SK-N-SH (cell line): ENCODE measurements around the gene PRSS56. TPM values are rescaled to one million over a fixed set of nuclear protein-coding genes. Genes with fewer than 3 reads are reported as not detected.

Experiments used
- CTCF ChIA-PET: fragments of 300-600, 350-600 bp; formaldehyde crosslinking; extraction: SDS; loops from one replicate; lab custom pipeline; 2021; lab: Yijun Ruan, JAX
- POLR2A ChIA-PET: fragments of 350-600 bp; sonication (Branson Sonifier 250); formaldehyde crosslinking; extraction: SDS; loops from one replicate; lab custom pipeline; 2020; ENCODE audit warnings: antibody characterized with exemption, inconsistent platforms; lab: Yijun Ruan, JAX
- DNase-seq: peaks from one replicate; pipeline ENCODE4 v3.0.0; 2012
- H2AFZ ChIP-seq: fragments of 200-600 bp; sonication (generic); 2 replicates; pipeline ENCODE4 v1.8.1; 2016; ENCODE audit warnings: antibody characterized with exemption, mild to moderate bottlenecking, low read depth
- H3F3A ChIP-seq: fragments of 200-600 bp; sonication (generic); replicated peaks from 2 replicates; pipeline ENCODE3; 2016; ENCODE audit warnings: antibody characterized with exemption, mild to moderate bottlenecking; ENCODE audit not compliant: insufficient read depth
- H3K27ac ChIP-seq, 2 experiments: fragments of 200-500 bp in 1 of 2; fragments of 200-600 bp in 1 of 2; sonication (Bioruptor generic) in 1 of 2; sonication (generic), shearing (Covaris generic) in 1 of 2; 2 replicates each; pipeline versions ENCODE4 v1.5.1 to v1.6.1; 2014 to 2016; ENCODE audit warnings: low read depth in 2 of 2, inconsistent platforms in 1 of 2, low read length in 1 of 2, mild to moderate bottlenecking in 1 of 2, mixed read lengths in 1 of 2
- H3K27me3 ChIP-seq: fragments of 200-600 bp; sonication (generic), shearing (Covaris generic); 2 replicates; pipeline ENCODE4 v1.6.1; 2016; ENCODE audit warnings: mixed run types; ENCODE audit not compliant: insufficient read depth
- H3K36me3 ChIP-seq, 2 experiments: fragments of 200-500 bp in 1 of 2; fragments of 200-600 bp in 1 of 2; sonication (Bioruptor generic) in 1 of 2; sonication (generic) in 1 of 2; replicated peaks in 1 of 2; 2 replicates each; pipeline versions ENCODE3 to v1.5.1; 2014 to 2016; ENCODE audit warnings: low read length in 1 of 2, mild to moderate bottlenecking in 1 of 2; ENCODE audit not compliant: insufficient read depth in 2 of 2, control insufficient read depth in 1 of 2
- H3K4me1 ChIP-seq, 2 experiments: fragments of 200-500 bp in 1 of 2; fragments of 200-600 bp in 1 of 2; sonication (Bioruptor generic) in 1 of 2; sonication (generic), shearing (Covaris generic) in 1 of 2; 2 replicates each; pipeline versions ENCODE4 v1.5.1 to v1.6.1; 2014 to 2016; ENCODE audit warnings: low read depth in 1 of 2, low read length in 1 of 2, mixed run types in 1 of 2; ENCODE audit not compliant: insufficient read depth in 2 of 2, control insufficient read depth in 1 of 2
- H3K4me2 ChIP-seq: fragments of 200-600 bp; sonication (generic), shearing (Covaris generic); 2 replicates; pipeline ENCODE4 v1.6.1; 2017; ENCODE audit warnings: mixed run types
- H3K4me3 ChIP-seq, 2 experiments: fragments of 200-500 bp in 1 of 2; fragments of 200-600 bp in 1 of 2; sonication (Bioruptor generic) in 1 of 2; sonication (generic), shearing (Covaris generic) in 1 of 2; 2 replicates each; pipeline versions ENCODE4 v1.5.1 to v1.8.1; 2014 to 2016; ENCODE audit warnings: low read depth in 2 of 2, inconsistent platforms in 1 of 2, low read length in 1 of 2, mild to moderate bottlenecking in 1 of 2, mixed read lengths in 1 of 2, moderate library complexity in 1 of 2
- H3K79me2 ChIP-seq: fragments of 200-600 bp; sonication (generic); 2 replicates; pipeline ENCODE4 v1.8.1; 2017; ENCODE audit warnings: mild to moderate bottlenecking; ENCODE audit not compliant: insufficient read depth
- H3K9ac ChIP-seq: fragments of 200-600 bp; sonication (generic); 2 replicates; pipeline ENCODE4 v1.6.1; 2017; ENCODE audit warnings: mixed run types
- H3K9me2 ChIP-seq: fragments of 200-600 bp; sonication (generic); 2 replicates; pipeline ENCODE4 v1.6.1; 2017; ENCODE audit warnings: mixed run types
- H3K9me3 ChIP-seq: fragments of 200-600 bp; sonication (generic); 2 replicates; pipeline ENCODE4 v1.6.1; 2017; ENCODE audit warnings: mixed run types, mild to moderate bottlenecking, moderate library complexity
- H4K20me1 ChIP-seq: fragments of 200-600 bp; sonication (generic); 2 replicates; pipeline ENCODE4 v1.6.1; 2017; ENCODE audit warnings: mild to moderate bottlenecking, mixed run types; ENCODE audit not compliant: insufficient read depth
- CHD2 ChIP-seq: fragments of 150-350 bp; IDR thresholded peaks from 2 replicates; pipeline ENCODE4 v1.6.1; 2018; ENCODE audit warnings: low read length; ENCODE audit not compliant: partially characterized antibody
- ELF1 ChIP-seq: IDR thresholded peaks from 2 replicates; pipeline ENCODE4 v1.4.0; 2012
- EZH2phosphoT487 ChIP-seq: fragments of 200-600 bp; sonication (generic); IDR thresholded peaks from 2 replicates; pipeline ENCODE4 v1.6.1; 2017; ENCODE audit warnings: low read depth, mixed run types, mild to moderate bottlenecking, antibody characterized with exemption, moderate library complexity, borderline replicate concordance
- FOSL2 ChIP-seq: IDR thresholded peaks from 2 replicates; pipeline ENCODE4 v1.4.0; 2012; ENCODE audit warnings: low read depth, mild to moderate bottlenecking, moderate library complexity, borderline replicate concordance
- FOXJ3 ChIP-seq: sonication (generic); formaldehyde crosslinking; IDR thresholded peaks from 2 replicates; pipeline ENCODE4 v1.5.1; 2020; ENCODE audit warnings: mild to moderate bottlenecking, missing genetic modification reagents
- FOXM1 ChIP-seq: IDR thresholded peaks from 2 replicates; pipeline ENCODE4 v1.4.0; 2012; ENCODE audit warnings: low read depth, mild to moderate bottlenecking
- GABPA ChIP-seq: IDR thresholded peaks from 2 replicates; pipeline ENCODE4 v1.4.0; 2012; ENCODE audit warnings: low read depth, mild to moderate bottlenecking
- JUND ChIP-seq: IDR thresholded peaks from 2 replicates; pipeline ENCODE4 v1.4.0; 2012
- MEF2A ChIP-seq: IDR thresholded peaks from 2 replicates; pipeline ENCODE4 v1.4.0; 2012; ENCODE audit warnings: low read depth, borderline replicate concordance
- MXI1 ChIP-seq: IDR thresholded peaks from 2 replicates; pipeline ENCODE4 v1.6.1; 2012; ENCODE audit warnings: mild to moderate bottlenecking, low read depth, low read length, improper control_type of control experiment
- NRF1 ChIP-seq: IDR thresholded peaks from 2 replicates; pipeline ENCODE4 v1.6.1; 2012; ENCODE audit warnings: low read depth, mild to moderate bottlenecking, low read length
- POLR2AphosphoS5 ChIP-seq: IDR thresholded peaks from 2 replicates; pipeline ENCODE4 v1.6.1; 2012; ENCODE audit warnings: low read depth, low read length
- RAD21 ChIP-seq: IDR thresholded peaks from 2 replicates; pipeline ENCODE4 v1.6.1; 2012; ENCODE audit warnings: mild to moderate bottlenecking, low read length
- RCOR1 ChIP-seq: fragments of 150-350 bp; IDR thresholded peaks from 2 replicates; pipeline ENCODE4 v1.6.1; 2017; ENCODE audit warnings: antibody characterized with exemption, low read length
- RFX5 ChIP-seq: IDR thresholded peaks from 2 replicates; pipeline ENCODE4 v1.6.1; 2012; ENCODE audit warnings: mild to moderate bottlenecking, improper control_type of control experiment, low read length
- RXRA ChIP-seq: IDR thresholded peaks from 2 replicates; pipeline ENCODE4 v1.4.0; 2012; ENCODE audit warnings: low read depth, mild to moderate bottlenecking, borderline replicate concordance
- SIN3A ChIP-seq: IDR thresholded peaks from 2 replicates; pipeline ENCODE4 v1.6.1; 2012; ENCODE audit warnings: low read depth, mild to moderate bottlenecking, low read length, moderate library complexity, borderline replicate concordance
- SMC3 ChIP-seq: IDR thresholded peaks from 2 replicates; pipeline ENCODE4 v1.6.1; 2012; ENCODE audit warnings: low read depth, low read length, improper control_type of control experiment
- TAF1 ChIP-seq: IDR thresholded peaks from 2 replicates; pipeline ENCODE4 v1.6.1; 2012; ENCODE audit warnings: low read depth, mild to moderate bottlenecking, low read length, moderate library complexity, borderline replicate concordance
- TCF12 ChIP-seq: IDR thresholded peaks from 2 replicates; pipeline ENCODE4 v1.4.0; 2012
- YY1 ChIP-seq: IDR thresholded peaks from 2 replicates; pipeline ENCODE4 v1.4.0; 2012; ENCODE audit warnings: low read depth, mild to moderate bottlenecking
- WGBS: methylation state at CpG from one replicate; pipeline ENCODE4 v1.1.6; 2017; ENCODE audit warnings: low lambda C conversion rate; 5-methylcytosine and 5-hydroxymethylcytosine counted together
- polyA plus RNA-seq, 3 experiments: library from polyadenylated mRNA; depleted of rRNA; stranded (reverse); fragments of >200 nt; gene quantifications; 2 replicates each; pipeline ENCODE4 v1.2.3, GENCODE V29; 2012
- TF ChIP-seq, protein P1 (sequence below): fragments of 150-350 bp; IDR thresholded peaks from 2 replicates; pipeline ENCODE4 v1.6.1; 2017; ENCODE audit warnings: antibody characterized with exemption, low read length, low read depth, borderline replicate concordance
- TF ChIP-seq, protein P2 (sequence below): IDR thresholded peaks from 2 replicates; pipeline ENCODE4 v1.4.0; 2012; ENCODE audit warnings: low read depth
- TF ChIP-seq, protein P3 (sequence below): fragments of 200-600 bp; sonication (generic); IDR thresholded peaks from 2 replicates; pipeline ENCODE4 v1.6.1; 2017; ENCODE audit warnings: antibody characterized with exemption, mild to moderate bottlenecking, moderate library complexity

The PRSS56 gene
- polyA plus RNA-seq, 1 of the 3 experiments (the other 2 are of a cell fraction) = not detected

DNA sequence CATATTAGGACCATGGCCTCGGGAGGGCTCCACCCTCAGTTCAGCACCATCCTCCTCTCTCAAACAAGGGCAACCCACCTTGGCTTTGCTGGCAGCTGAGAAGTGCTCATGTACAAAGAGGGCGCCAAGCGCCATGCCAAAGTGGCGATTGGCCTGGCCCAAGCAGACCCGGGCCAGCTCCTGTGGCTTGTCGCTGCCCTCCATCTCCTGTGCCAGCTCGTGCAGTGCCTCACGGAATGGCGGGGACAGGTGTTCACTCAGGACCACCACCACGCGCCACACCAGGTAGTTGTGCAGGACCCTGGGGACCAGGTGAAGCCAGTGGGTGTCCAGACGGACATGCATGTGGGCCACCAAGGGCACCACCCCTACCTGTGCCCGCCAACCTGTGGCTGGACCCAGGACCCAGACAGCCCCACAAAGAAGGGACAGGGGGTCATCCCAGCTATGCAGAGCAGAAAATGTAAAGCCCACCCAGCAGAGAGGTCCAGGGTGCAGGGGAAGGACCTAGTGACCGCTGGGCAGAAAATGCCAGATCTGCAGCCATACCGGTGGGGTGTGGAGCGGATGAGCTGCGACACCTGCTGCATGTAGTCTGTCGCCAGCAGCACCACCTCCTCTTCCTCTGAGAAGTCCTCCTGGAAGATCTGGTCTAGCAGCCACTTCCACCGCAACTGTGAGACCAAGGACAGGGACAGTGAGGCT lies 36.1 kb upstream of the PRSS56 start:
- H3K27me3 ChIP-seq = peaks cover 18% of the 10 kb centered on the region
- no peaks in the 10 kb centered on the region for H3K79me2 ChIP-seq
- no peak overlapping the region for H3K9ac ChIP-seq
- CTCF ChIA-PET = interaction anchor here (0.6 to 1.1 kb wide), 3 partner anchors 21 to 40 kb away, joined by 3 to 5 read pairs (median 3); no protein-coding TSS in a partner anchor
- 77% methylated on average over 15 of the region's 19 CpGs for WGBS
- TF ChIP-seq FOXM1 (no peak), MEF2A (no peak), SMC3 (no peak), MXI1 (no peak), FOSL2 (no peak), TAF1 (no peak), ELF1 (no peak), NRF1 (no peak), RAD21 (no peak), FOXJ3 (CRISPR knock-in tag) (no peak), GABPA (no peak), TCF12 (no peak)
- TF ChIP-seq, protein P1, sequence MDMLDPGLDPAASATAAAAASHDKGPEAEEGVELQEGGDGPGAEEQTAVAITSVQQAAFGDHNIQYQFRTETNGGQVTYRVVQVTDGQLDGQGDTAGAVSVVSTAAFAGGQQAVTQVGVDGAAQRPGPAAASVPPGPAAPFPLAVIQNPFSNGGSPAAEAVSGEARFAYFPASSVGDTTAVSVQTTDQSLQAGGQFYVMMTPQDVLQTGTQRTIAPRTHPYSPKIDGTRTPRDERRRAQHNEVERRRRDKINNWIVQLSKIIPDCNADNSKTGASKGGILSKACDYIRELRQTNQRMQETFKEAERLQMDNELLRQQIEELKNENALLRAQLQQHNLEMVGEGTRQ = no peak
- TF ChIP-seq, protein P2, sequence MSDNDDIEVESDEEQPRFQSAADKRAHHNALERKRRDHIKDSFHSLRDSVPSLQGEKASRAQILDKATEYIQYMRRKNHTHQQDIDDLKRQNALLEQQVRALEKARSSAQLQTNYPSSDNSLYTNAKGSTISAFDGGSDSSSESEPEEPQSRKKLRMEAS = no peak
- H3K9me2 ChIP-seq = no peaks in the 10 kb centered on the region
- no peak overlapping the region for H2AFZ ChIP-seq
- no peak overlapping the region for H3K4me2 ChIP-seq
- H3K4me1 ChIP-seq = peaks cover 0 to 2% of the 10 kb centered on the region in 2 experiments; a peak in 1 of 4 replicates
- no peak overlapping the region for H3K4me3 ChIP-seq
- POLR2A ChIA-PET = no interaction called here
- no peaks in the 10 kb centered on the region for H3K9me3 ChIP-seq
- no peak for DNase-seq
- no peaks in the 10 kb centered on the region for H4K20me1 ChIP-seq
- no peaks in the 10 kb centered on the region for H3F3A ChIP-seq
- H3K27ac ChIP-seq = no peak overlapping the region
- H3K36me3 ChIP-seq = no peaks in the 10 kb centered on the region

DNA sequence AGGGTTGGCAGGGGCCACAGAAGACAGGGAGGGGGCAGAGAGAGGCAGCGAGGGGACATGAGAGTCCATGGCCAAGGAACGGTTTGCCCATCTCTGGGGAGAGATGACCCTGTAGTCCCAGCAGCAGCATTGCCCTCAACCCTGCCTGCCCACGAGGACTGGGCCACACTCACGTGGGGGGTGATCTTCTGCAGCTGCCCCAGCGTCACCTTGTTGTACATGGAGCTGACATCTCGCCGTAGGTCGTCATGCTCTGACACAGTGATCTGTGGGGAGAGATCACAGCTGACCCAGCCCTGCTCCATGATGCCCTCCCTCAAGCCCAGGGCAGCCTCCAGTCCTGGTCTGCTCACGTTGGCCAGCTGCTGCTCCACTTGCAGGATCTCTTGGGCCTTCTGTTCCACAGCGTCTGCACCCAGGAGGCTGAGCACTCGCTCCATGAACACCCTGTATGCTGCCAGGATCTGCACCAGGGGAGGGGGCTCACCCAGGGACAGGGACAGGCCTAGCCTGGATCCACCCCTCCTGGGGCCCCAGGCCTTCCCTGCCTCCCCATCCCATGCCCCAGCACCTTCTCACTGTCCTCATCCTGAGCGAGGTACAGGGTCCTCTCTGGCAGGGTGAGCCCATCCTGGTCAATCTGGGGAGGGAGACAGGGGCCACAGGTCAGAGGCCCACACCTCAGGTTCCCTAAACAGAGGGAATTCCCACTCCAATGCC lies 35.4 kb upstream of the PRSS56 start:
- Histone ChIP-seq H2AFZ (no peak overlapping the region), H3K9ac (no peak overlapping the region), H3K27me3 (peaks cover 18% of the 10 kb centered on the region), H3K9me3 (no peaks in the 10 kb centered on the region), H3K4me2 (no peak overlapping the region), H3K4me1 (peaks cover 0 to 2% of the 10 kb centered on the region in 2 experiments; a peak in 1 of 4 replicates), H3K4me3 (no peak overlapping the region), H3K27ac (no peak overlapping the region), H3F3A (no peaks in the 10 kb centered on the region), H4K20me1 (no peaks in the 10 kb centered on the region), H3K9me2 (no peaks in the 10 kb centered on the region), H3K36me3 (no peaks in the 10 kb centered on the region), H3K79me2 (no peaks in the 10 kb centered on the region)
- POLR2A ChIA-PET = no interaction called here
- CTCF ChIA-PET = interaction anchor here (0.8 to 1.4 kb wide), 3 partner anchors 11 to 40 kb away, joined by 3 to 4 read pairs (median 4); no protein-coding TSS in a partner anchor
- peak; percentile 14 for DNase-seq
- 53% methylated on average over 4 of the region's 12 CpGs for whole genome bisulfite sequencing
- TF ChIP-seq YY1 (no peak), SIN3A (no peak), RXRA (no peak), EZH2phosphoT487 (no peak), JUND (no peak), POLR2AphosphoS5 (no peak), RFX5 (no peak), TCF12 (no peak), CHD2 (no peak), RCOR1 (no peak), FOXM1 (no peak)
- TF ChIP-seq, protein P2 = no peak
- TF ChIP-seq, protein P3, sequence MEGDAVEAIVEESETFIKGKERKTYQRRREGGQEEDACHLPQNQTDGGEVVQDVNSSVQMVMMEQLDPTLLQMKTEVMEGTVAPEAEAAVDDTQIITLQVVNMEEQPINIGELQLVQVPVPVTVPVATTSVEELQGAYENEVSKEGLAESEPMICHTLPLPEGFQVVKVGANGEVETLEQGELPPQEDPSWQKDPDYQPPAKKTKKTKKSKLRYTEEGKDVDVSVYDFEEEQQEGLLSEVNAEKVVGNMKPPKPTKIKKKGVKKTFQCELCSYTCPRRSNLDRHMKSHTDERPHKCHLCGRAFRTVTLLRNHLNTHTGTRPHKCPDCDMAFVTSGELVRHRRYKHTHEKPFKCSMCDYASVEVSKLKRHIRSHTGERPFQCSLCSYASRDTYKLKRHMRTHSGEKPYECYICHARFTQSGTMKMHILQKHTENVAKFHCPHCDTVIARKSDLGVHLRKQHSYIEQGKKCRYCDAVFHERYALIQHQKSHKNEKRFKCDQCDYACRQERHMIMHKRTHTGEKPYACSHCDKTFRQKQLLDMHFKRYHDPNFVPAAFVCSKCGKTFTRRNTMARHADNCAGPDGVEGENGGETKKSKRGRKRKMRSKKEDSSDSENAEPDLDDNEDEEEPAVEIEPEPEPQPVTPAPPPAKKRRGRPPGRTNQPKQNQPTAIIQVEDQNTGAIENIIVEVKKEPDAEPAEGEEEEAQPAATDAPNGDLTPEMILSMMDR = no peak
